Measurements from ENCODE around the gene RNF14.

RNF14 gene

GRCh38 chr5:141929398-141930058, 39.4 kb upstream of the RNF14 start:
- no peak overlapping the region for H3K4me2 ChIP-seq (ENCODE audit: low read depth, low read length, poor library complexity, severe bottlenecking)
- H3K9ac ChIP-seq (ENCODE audit: low read depth, low read length, poor library complexity, severe bottlenecking), result no peak overlapping the region
- H3K4me3 ChIP-seq (ENCODE audit: low read length, poor library complexity, severe bottlenecking), result no peak overlapping the region
- H3K79me2 ChIP-seq (ENCODE audit: insufficient read depth, low read length), result peaks cover 18% of the 10 kb centered on the region
- H3F3A ChIP-seq (ENCODE audit: low read depth), result no peaks in the 10 kb centered on the region
- H3K4me1 ChIP-seq (ENCODE audit: insufficient read depth, low read length, poor library complexity, severe bottlenecking), result peaks cover 6% of the 10 kb centered on the region
- H3K27me3 ChIP-seq (ENCODE audit: insufficient read depth, low read length, poor library complexity, severe bottlenecking), result no peaks in the 10 kb centered on the region
- H2AFZ ChIP-seq (ENCODE audit: low read length), result no peak overlapping the region
- H3K36me3 ChIP-seq (ENCODE audit: insufficient read depth, low read length), result peaks cover 75% of the 10 kb centered on the region; the same call in 1 of the 2 replicates
- no peaks in the 10 kb centered on the region for H3K9me3 ChIP-seq (ENCODE audit: insufficient read depth, low read depth, low read length)
- H3K9me2 ChIP-seq (replicated peaks; ENCODE audit: low read depth, low read length), result no peaks in the 10 kb centered on the region
- H4K20me1 ChIP-seq (ENCODE audit: insufficient read depth, low read length, poor library complexity, severe bottlenecking), result peaks cover 12% of the 10 kb centered on the region
- TF ChIP-seq CTCF (conservative IDR thresholded peaks at IDR 0.05; ENCODE audit: low read length), result no peak
- no peak for TF ChIP-seq EZH2phosphoT487 (IDR thresholded peaks at IDR 0.05; ENCODE audit: borderline replicate concordance)

DNA sequence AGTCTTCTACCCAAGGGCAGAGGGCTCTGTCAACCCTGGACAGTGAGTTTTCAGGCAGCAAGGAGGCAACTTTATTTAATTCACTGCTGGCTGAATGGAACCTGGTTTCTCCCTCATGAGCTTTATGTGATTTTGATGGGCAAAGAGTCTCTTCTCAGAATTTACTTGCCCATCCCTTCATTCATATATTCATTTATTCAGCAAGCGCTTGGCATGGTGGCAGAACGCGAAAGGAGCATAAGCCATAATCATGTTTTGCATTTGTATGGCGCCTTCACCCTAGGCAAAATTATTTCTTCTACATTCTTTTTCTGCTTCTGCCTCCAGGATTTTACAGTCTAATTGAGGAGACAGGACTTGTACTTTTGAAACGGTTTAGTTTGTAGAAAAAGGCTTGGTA, 37.2 kb upstream of the RNF14 start:
- Histone ChIP-seq H3K9me2 (replicated peaks; ENCODE audit: low read depth, low read length) (no peaks in the 10 kb centered on the region), H3K9ac (ENCODE audit: low read depth, low read length, poor library complexity, severe bottlenecking) (no peak overlapping the region), H2AFZ (ENCODE audit: low read length) (no peak overlapping the region), H4K20me1 (ENCODE audit: insufficient read depth, low read length, poor library complexity, severe bottlenecking) (peaks cover 6% of the 10 kb centered on the region), H3K4me1 (ENCODE audit: insufficient read depth, low read length, poor library complexity, severe bottlenecking) (peaks cover 3% of the 10 kb centered on the region), H3K9me3 (ENCODE audit: insufficient read depth, low read depth, low read length) (no peaks in the 10 kb centered on the region), H3K36me3 (ENCODE audit: insufficient read depth, low read length) (peaks cover 88% of the 10 kb centered on the region; the same call in 1 of the 2 replicates), H3K4me3 (ENCODE audit: low read length, poor library complexity, severe bottlenecking) (no peak overlapping the region), H3K79me2 (ENCODE audit: insufficient read depth, low read length) (peaks cover 4% of the 10 kb centered on the region; the same call in 1 of the 2 replicates), H3K4me2 (ENCODE audit: low read depth, low read length, poor library complexity, severe bottlenecking) (no peak overlapping the region), H3K27me3 (ENCODE audit: insufficient read depth, low read length, poor library complexity, severe bottlenecking) (no peaks in the 10 kb centered on the region), H3F3A (ENCODE audit: low read depth) (no peaks in the 10 kb centered on the region)
- no peak for TF ChIP-seq EZH2phosphoT487 (IDR thresholded peaks at IDR 0.05; ENCODE audit: borderline replicate concordance)
- TF ChIP-seq CTCF (conservative IDR thresholded peaks at IDR 0.05; ENCODE audit: low read length), result no peak

GRCh38 chr5:141933151-141933550, 35.8 kb upstream of the RNF14 start:
- TF ChIP-seq EZH2phosphoT487 (IDR thresholded peaks at IDR 0.05; ENCODE audit: borderline replicate concordance), result no peak
- no peak for TF ChIP-seq CTCF (conservative IDR thresholded peaks at IDR 0.05; ENCODE audit: low read length)
- no peaks in the 10 kb centered on the region for H3K27me3 ChIP-seq (ENCODE audit: insufficient read depth, low read length, poor library complexity, severe bottlenecking)
- no peak overlapping the region for H3K9ac ChIP-seq (ENCODE audit: low read depth, low read length, poor library complexity, severe bottlenecking)
- H3K4me1 ChIP-seq (ENCODE audit: insufficient read depth, low read length, poor library complexity, severe bottlenecking), result no peaks in the 10 kb centered on the region
- no peak overlapping the region for H2AFZ ChIP-seq (ENCODE audit: low read length)
- no peaks in the 10 kb centered on the region for H3F3A ChIP-seq (ENCODE audit: low read depth)
- no peak overlapping the region for H3K4me3 ChIP-seq (ENCODE audit: low read length, poor library complexity, severe bottlenecking)
- no peak overlapping the region for H3K4me2 ChIP-seq (ENCODE audit: low read depth, low read length, poor library complexity, severe bottlenecking)
- peaks cover 84% of the 10 kb centered on the region; the same call in 1 of the 2 replicates for H3K36me3 ChIP-seq (ENCODE audit: insufficient read depth, low read length)
- H3K9me3 ChIP-seq (ENCODE audit: insufficient read depth, low read depth, low read length), result no peaks in the 10 kb centered on the region
- H3K9me2 ChIP-seq (replicated peaks; ENCODE audit: low read depth, low read length), result no peaks in the 10 kb centered on the region
- H3K79me2 ChIP-seq (ENCODE audit: insufficient read depth, low read length), result no peaks in the 10 kb centered on the region
- peaks cover 5% of the 10 kb centered on the region for H4K20me1 ChIP-seq (ENCODE audit: insufficient read depth, low read length, poor library complexity, severe bottlenecking)
